DMS79 (cell line): Measurements from ENCODE around the gene TMEM80.
"Not testable (repeated sequence)": the region's sequence is repeated elsewhere in the genome, so short reads cannot be mapped to it uniquely, and the experiment has no call there.

Experiments used
- DNase-seq: peaks from one replicate; lab custom pipeline; 2025; lab: John Stamatoyannopoulos, UW

TMEM80 gene

DNA sequence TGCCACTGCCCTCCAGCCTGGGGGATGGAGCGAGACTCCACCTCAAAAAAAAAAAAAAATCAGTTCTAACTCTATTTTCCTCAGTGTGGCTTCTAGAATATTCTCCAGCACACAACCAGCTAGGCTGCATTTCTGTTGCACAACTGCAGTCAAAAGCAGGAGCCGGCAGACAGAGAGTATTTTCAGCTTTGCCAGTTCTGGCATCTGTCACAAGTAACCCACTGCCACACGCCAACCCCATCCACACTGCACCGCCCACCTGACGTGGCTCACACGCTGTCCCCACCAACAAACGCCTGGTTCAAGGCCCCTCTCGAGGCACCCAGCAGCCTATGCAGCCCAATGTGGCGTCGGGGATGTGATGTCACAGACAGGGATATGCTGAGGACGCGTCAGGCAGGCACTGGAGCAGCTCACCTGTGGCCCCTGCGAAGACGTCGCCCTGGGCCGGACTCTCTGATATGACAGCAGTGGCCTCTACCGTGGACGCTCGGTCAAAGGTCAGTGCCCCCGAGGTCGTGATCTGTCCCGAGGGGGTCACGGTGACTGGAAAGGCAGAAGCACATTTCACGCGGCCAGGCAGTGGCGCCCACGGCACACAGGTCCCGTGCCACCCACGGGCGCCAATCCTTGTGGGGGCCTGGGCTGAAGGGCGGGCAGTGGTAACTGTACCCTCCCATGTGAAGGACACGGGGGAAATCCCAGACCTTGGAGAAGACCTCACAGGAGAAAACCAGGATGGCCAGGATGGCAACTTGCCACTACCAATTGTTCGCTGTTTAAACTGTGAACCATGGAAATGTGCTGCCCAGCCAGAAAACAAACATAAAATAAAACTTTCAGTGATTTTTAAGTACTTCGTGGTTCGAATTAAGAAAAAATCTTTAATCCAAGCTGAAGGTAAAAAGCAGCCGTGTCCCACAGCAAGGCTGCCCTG, 16.1 kb upstream of the TMEM80 start:
- no peak for DNase-seq

DNA sequence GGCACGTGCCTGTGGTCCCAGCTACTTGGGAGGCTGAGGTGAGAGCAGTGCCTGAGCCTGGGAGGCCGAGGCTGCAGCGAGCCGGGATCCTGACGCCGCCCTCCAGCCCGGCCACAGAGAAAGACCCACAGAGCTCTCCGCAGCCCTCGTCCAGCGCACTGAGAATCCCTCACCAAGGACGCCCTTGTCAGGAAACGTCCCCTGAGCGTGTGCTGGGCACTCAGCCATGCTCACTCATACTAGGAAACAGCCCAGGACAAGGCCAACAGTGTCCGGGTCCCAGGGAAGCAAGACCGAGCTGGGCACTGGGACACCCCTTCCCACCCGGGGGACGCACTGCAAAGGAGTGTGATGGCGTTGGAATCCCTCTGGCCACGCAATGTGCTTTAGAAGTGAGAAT, 15.1 kb upstream of the TMEM80 start:
- no peak for DNase-seq

DNA sequence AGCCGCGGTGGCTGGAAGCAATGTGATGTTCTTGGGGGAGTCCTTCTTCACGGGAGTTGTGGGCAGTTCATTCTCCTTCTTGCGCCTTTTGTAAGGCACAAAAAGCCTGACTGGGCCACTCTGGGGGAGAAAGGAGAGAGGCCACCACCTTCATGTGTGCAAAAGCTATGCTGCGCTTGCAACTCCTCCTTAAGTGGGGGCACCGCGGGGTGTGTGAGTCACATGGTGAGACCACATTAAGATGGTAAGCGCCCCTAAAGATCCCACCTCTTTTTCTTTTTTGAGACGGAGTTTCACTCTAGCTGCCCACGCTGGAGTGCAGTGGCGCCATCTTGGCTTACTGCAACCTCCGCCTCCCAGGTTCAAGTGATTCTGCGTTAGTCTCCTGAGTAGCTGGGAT, 14.6 kb upstream of the TMEM80 start:
- no peak for DNase-seq

DNA sequence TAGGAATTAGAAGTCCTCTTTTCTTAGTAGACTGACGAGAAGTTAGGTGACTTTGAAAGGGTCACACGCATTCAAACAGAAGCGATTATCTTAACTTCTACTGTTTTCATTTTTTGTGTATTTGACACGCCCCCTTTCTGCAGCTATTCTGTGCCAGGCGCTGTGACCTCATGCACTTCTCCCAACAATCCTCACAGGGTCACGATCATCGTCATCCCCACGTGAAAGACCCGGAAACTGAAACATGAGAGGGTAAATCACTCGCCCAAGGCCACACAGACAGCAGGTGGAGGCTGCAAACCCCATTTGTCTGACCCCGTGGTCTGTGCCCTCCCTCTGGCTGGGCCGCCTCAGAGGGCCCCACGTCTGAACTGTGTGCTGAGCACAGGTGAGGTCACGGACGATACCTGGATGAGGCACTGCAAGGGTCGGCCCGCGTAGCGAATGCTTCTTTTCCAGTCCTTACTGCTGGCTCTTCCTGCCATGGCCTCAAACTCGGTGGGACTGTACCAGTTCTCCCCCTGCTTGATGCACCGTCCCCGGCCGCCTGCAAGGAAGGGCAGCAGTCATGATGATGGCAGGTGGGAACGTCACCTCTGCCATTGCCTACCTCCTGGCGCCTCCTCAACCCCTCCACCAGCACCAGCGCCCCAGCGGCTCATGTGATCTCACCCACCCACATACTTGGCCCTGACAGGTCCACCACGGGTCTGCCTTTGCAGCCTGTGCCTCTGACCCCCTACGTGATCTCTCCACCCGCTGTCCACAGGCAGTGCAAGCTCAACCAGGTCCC, 9.0 kb upstream of the TMEM80 start:
- DNase-seq, result no peak

DNA sequence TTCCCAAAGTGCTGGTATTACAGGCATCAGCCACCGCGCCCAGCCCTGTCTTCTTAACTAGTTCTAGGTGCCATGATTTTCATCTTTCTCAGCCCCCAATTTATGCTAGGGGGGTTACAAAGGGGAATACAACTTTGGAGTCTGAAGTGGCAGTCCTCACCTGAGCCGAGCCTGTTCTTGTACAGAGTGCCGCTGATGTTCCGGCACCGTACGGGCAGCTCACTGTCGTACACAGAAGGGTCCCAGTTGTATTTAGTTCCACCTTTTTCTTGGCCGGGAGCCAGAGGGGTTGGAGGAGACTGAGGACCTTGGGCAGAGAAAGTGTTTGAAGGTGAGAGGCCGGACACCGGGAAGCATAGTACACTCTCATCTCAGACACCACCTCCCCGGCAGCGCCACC, 7.9 kb upstream of the TMEM80 start:
- DNase-seq, result no peak

DNA sequence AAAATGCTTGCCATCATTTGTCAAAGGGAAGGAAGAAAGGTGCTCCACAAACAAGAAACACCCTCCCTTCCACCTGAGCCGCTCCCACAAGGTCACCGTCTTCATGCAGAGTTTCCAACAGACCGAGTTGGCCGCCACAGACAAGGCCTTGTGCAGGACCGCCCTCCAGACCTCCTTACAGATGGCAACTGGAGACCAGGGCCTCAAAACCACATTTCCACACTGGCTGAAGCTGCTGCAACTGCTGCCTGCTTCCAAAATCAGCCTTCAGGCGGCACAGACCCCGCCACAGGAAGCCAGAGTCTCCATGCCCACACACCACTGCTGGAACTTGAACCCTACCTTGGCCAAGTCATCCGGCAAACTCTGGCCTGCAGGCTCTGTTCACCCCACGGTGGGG, 6.9 kb upstream of the TMEM80 start:
- no peak for DNase-seq

DNA sequence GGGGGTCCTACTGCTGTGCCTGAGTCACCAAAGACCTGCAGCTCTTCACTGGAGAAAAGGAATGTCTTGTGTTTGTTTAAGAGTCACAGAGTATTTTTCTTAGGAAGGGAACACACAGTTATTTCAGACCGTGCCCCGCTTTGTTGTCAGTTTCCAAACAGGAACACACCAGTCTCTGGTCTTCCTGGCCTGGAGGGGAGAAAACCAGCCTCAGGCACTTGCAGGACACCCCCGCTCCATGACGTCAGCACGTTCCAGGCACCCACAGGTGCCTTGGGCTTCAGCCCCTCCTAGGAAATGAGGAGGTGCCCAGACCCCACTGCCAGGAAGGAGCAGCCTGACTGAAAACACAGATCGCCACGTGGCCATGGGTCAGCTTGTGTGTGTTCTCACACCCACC, 6.0 kb upstream of the TMEM80 start:
- DNase-seq, result no peak

DNA sequence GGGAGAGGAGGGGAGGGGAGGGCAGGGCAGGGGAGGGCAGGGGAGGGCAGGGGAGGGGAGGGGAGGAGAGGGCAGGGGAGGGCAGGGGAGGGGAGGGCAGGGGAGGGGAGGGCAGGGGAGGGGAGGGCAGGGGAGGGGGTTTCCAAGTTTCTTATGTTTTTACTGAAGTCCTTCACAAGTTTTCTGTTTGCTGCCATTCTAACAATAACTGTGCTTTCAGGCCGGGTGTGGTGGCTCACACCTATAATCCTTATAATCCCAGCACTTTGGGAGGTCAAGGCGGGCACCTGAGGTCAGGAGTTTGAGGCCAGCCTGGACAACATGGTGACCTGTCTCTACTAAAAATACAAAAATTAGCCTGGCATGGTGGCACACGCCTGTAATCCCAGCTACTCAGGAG, 5.4 kb upstream of the TMEM80 start:
- not testable (repeated sequence) for DNase-seq

DNA sequence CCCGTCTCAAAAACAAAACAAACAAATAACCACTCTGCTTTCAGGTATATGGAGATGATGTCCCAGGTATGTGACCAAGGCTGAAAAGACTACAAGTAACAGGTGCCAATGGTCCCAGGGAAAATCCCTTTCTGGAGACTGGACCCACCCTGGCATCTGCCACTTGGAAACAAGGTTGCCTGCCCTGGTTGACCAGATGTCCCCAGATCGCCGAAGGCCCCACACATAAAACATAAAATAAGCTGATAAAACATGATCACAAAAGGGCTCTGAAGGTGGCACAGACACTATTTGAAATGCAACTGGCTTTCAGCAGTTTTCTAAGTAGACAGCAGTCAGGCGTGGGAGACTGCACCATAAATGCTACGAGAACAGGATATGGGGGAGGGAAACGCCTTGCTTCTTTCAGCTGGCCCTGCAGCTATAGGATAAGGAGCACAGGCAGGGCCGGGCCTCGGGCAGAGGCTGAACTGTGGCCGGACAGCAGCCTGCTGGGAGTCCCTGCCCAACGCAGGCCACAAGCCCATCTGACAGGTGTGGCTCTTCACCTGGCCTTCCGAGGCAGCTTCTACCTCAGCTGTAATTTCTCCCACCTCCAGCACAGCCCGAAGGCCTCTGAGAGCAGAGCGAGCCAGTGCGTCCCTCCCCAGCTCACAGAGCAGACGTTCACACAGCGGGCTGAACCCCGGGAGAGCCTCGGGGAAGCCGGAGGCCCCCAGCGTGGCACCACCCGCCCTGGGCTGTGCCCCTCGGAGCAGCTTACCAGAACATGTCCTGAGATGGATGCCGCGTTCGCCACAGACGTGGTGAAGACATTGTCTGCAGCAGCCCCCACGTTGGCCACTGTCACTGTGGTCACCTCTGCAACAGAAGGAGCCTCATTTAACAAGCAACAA, 4.6 kb upstream of the TMEM80 start:
- DNase-seq, result no peak

DNA sequence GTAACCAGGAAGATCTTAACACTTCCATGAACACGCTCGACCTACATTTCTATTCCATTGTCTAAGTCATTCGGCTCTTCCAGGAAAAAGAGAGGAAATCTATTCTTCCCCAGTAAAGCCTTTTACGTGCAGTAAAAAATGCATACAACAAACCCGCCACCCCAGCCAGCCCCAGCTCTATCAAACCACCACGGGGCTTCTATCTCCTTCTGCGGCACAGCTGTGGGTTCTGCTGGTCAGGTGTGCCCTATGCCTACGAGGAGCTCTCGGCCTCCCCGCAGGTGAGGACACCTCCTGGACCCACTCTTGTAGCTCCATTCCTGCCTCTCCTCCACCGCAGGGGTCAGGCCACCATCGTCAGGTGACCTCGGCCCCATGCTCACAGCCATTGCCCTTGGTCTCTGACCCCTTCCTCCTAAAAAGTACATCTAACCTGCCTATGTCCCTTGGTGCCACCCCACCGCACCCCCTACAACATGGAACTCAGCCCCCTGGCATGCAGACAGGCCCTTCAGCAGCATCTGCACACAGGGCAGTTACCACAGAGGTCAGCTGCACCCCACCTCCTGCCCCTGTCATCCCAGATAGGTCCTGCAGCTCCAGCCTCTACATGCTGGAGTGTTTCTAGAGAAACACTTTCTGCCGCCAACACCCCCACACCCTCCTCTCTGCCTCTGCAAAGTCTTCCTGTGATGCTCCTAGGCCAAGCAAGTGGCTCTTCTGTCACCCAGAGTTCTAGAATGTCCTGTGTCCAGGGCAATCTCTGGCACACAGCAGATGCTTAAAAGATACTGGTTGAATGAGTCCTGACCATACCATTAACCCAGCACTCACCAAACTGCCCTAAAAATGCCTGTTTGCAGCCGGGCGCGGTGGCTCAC, 3.7 kb upstream of the TMEM80 start:
- no peak for DNase-seq

DNA sequence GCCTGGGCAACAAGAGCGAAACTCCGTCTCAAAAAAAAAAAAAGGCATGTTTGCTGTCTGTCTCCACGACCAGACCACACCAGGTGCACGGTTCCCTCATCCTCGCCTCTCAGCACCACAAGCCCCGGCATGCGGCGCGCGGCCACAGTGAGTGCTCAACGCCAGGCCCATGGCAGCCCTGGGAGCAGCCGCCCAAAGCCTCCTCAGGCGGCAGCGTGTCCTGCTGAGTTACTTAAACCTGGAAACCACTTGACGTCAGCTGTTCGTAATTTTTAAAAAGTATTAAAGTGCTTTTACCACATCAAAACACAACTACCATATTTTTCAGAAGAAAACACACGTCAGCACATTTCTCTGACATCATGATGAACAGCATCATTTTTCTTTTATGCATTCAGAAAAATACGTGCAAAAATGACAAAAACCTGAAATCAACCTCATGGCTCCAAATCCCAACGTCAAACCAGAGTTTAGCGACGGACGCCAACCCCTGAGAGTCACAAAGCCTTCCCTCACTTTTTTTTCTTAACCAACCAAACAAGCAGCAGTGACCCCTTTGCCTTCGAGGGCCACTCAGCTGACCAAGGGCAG, 2.7 kb upstream of the TMEM80 start:
- DNase-seq, result no peak

DNA sequence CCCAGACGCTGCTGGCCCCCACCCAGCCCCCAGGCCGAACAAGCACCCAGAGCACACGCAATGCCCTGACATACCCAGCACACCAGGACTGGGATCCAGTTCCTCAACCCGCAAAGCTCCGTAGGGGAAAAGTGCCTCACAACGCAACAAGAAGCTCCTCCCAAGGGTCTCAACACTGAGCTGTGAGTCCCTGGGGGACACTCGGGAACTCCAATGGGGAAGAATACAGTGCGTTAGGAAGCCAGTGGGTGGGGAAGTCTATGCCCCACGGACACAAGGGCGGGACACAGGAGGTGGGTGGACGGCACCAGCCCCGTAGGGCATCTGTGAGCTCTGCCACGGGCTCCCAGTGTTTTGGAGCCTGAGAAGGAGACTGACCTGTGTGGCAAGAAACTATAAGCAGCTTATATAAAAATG, 2.2 kb upstream of the TMEM80 start:
- DNase-seq, result no peak

DNA sequence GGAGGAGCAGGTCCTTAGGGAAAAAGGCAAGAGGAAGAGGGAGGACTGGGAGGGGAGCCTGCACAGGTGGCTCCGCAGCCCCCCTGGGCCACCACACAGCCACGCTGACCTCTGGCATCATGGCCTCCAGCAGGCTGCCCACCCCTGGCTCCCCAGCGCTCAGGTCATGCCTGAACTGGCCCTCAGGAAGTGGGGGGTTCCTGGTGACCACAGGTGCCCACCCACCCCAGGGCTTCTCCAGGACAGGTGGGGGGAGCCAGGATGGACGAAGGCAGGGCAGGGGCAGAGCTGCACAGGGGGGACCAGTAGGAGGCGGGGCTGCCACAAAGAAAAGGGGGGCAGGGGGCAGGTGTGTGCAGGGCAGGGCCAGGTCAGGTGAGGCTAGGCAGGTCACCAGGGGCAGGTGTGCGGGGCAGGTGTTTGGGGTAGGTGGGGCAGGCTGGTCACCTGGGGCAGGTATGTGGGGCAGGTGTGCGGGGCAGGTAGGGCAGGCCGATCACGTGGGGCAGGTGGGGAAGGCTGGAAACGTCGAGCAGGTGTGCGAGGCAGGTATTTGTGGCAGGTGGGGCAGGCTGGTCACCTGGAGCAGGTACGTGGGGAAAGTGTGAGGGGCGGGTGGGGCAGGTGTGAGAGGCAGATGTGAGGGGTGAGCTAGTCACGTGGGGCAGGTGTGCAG, 1.6 kb upstream of the TMEM80 start:
- DNase-seq, result peak; percentile 59

DNA sequence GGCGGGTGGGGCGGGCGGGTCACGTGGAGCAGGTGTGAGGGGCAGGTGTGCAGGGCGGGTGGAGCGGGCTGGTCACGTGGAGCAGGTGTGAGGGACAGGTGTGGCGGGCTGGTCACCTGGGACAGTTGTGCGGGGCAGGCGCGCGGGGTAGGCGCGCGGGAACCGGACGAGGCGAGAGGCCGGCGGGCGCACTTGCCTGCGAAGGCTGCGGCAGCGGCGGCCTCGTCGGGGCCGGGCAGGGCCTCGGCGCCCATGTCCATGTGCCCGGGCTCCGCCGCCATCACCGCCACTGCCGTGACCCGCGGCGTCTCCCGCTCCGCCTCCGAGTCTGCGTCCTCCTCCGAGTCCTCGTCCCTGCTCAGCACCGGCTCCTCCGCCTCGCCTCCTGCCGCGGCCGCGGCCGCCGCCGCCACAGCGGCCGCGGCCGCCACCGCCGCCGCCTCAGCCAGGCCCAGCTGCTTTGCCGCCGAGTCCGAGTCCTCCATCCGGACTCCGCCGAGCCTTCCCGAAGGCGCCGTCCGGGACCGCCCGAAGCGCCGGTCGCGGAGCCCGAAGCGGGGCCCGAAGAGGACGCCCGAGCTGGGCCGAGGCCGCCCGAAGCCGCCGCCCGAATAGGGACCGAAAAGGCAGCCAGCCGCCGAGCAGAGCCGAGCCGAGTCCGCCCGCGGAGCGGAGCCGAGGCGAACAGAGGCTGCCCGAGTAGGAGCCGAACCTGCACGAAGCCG, 891 bp upstream of the TMEM80 start, which contains the start of gene DEAF1:
Gene DEAF1, minus strand, starts transcription at position 660 of the 725 bp plus-strand sequence. Its CDS starts 175 bp downstream, at position 485.
- no peak for DNase-seq

DNA sequence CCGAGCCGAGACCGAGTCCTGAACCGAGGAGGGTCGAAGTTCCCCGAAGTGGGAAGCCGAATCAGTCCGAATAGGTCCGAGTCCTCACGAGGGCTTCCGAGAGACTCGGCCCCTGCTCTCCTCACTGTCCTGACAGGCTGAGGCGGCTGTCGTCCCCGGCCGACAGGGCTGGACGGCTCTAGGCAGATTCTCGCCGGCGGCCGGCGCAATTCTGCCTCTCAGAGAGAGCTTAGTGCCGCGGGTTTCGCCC, 403 bp upstream of the TMEM80 start:
- peak; percentile 59 for DNase-seq

DNA sequence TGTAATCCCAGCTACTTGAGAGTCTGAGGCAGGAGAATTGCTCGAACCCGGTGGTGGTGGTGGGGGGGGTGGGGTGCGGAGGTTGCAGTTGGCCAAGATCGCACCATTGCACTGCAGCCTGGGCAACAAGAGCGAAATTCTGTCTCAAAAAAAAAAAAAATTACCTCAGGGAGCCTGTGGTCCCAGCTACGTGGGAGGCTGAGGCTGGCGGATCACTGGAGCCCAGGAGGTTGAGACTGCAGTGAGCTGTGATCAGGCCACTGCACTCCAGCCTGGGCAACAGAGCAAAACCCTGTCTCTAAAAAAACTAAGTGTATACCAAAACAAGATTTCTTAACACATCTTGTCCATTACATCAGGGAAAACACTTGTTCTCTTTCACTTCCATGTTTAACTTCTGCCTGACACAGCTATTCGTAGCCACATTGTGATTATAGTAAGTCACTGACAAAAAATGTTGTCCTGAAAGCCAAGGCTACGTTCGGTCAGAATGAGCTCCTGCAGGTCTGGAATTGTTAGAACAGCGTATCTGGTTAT, 1.4 kb downstream of the TMEM80 start:
- DNase-seq, result no peak

DNA sequence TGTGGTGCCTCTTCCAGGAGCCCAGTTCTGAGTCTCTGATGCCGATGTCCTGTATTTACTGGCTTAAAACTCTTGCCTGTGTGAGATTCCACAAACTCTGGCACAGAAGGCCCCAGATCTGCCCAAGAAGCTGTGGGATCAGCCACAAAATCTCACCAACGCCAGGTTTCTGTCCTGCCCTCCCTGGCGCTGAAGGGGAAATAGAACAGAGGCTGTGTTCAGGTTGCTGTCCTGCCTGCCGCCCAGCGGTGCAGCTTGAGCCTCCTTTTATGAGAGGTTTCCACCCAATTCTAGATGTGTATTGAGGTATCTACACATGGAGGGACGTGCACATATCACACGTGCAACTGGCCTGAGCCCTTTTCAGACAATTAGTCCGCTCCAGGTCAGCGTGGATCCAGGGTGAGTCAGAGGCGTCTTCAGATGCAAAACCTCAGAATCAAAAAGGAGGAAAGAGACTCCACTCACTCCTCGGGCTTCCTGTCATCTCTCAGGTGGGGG, 2.2 kb downstream of the TMEM80 start:
- DNase-seq, result no peak

DNA sequence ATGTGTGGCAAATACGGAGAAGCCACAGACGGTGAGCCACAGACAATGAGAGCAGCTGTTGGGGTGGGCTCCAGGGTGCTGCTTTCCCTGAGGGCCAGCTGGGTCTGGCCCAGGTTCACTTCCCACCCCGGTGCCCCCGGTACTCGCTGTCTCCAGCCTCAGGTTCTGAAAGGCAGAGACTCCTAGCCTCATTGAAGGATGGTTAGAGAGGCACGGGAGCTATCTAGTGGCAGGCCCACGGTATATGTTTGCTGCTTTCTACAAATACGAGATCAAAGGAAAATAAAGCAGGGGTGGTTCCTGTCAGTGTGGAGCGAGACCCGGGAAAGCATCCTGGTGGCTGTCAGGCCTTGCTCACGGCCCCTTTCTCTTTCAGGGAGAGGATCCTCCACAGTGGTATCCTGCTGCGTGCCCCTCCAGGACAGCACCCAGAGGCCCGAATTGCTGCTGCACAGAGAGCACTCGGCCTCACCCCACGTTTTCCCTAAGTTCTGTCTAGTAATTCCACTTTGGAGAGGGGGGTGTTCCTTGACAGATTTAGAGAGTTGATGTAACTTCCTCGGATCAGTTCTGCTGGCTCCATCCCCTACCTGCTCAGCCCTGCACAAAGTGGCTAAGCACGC, 3.0 kb downstream of the TMEM80 start:
- no peak for DNase-seq

DNA sequence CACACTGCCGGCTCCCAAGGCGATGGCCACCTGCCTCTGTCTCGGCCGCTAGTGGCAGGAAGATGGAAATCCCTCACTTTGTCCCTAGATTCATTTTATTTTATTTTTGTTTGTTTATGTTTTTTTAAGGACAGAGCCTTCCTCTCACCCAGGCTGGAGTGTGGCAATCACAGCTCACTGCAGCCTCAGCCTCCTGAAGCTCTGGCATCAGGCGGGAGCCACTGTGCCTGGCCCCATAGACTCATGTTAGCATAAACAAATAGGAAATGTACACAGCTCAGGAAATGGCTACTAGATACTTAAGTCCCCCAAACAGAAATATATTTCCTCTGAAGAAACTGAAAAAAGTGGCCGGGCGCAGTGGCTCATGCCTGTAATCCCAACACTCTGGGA, 3.5 kb downstream of the TMEM80 start:
- no peak for DNase-seq
